GM19372 (cell line): Measurements from ENCODE around the gene CALHM2.
A peak's percentile ranks its signal among the peaks of the same experiment; 100 is the strongest.
"Not testable (repeated sequence)": the region's sequence is repeated elsewhere in the genome, so short reads cannot be mapped to it uniquely, and the experiment has no call there.

Experiments
- ATAC-seq: cut with Tn5 transposase; IDR thresholded peaks from one replicate; pipeline ENCODE4 v1.9.1; 2021; ENCODE audit warnings: mild to moderate bottlenecking, low read depth, moderate library complexity; ENCODE audit not compliant: unreplicated experiment

CALHM2 gene, protein sequence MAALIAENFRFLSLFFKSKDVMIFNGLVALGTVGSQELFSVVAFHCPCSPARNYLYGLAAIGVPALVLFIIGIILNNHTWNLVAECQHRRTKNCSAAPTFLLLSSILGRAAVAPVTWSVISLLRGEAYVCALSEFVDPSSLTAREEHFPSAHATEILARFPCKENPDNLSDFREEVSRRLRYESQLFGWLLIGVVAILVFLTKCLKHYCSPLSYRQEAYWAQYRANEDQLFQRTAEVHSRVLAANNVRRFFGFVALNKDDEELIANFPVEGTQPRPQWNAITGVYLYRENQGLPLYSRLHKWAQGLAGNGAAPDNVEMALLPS

DNA sequence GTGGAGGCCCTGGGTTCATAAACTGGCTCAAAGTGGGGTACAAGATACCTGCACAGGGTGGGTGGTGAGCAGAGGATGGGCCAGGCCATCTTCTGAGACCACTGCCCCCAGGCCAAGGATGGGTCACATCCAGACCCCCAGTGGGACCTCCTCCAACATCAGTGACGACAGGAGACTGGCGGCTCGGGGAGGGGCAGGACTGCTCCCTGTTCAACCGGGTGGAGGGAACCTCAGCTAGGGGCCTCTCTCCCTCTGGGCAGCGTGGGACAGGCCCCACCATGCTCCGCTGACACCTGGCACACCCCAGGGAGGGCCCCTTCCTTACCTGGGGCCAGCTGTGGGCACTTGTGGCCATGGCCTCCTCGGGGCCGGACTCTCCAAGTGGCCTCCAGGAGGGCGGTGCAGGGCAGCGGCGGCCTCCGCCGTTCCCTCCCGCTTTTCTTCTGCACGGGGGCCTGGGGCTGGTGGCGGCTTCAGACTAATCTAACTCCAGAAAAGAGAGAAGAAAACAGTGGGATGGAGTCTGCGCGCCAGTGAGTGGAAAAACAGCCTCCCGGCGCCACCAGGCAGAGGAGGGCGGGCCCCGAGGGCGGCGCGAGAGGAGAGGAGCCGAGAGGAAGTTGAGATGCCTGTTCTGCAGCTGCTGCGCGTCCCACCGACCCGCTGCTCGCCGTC is at the start of gene CALHM2:
TSS of gene CALHM2 (minus strand) at position 540 of the 675 bp plus-strand sequence. CDS start 2,429 bp downstream, outside the sequence.
- ATAC-seq = no peak

DNA sequence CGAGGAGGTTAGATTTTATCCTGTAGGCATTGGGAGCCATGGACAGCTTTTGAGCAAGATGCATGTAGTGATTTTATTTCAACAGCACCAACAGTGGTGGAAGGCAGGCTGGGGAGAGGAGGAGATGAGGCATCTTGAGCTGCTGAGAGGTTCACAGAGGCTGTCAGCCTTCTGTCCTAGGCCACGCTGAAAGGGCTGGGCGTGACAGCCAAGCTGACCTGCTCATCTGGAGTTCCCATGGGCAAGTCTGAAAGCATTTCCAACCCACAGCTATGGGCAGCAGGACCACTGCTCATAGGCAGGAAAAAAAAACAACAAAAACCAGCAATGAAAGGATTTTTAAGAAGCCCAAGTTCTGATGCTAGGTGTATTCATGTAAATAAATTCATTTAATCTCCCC is 49.0 kb upstream of the CALHM2 start:
- ATAC-seq = no peak

DNA sequence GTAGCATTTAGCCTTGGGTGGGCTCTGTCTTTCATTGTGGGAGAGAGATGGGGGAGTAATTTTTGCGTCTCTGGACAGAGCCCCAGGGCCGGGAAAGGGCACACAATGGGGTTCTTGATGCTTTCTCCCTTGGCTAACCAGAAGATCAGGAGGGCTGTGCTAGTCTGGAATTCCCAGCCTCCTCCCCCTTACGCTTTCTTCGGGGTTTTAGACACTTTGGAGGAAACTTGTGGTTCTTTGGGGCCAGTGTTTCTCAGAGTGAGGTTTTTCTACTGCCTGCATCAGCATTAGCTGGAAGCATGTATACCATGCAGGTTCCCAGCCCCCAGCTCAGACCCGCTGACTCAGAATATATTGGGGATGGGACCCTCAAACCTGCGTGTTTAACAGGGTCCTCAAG is 48.3 kb upstream of the CALHM2 start:
- ATAC-seq = no peak

DNA sequence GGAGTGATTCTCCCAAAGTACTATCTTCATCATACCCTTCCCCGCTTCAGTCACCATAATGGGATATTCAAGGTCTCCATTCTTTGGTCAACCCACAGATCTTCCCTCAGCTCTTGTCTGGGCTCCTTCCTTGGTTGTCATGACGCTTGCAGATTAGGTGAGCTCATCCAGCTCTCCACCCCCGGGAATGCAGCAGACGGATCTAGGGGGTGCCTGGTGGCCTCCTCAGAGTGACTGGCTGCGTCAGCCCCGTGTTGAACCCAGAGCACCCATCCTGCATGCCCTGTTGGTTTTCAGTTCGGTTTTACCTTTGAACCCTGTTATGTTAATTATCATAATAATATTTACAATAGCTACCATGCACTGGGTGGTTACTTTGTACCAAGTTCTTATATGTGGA is 47.7 kb upstream of the CALHM2 start:
- no peak for ATAC-seq

DNA sequence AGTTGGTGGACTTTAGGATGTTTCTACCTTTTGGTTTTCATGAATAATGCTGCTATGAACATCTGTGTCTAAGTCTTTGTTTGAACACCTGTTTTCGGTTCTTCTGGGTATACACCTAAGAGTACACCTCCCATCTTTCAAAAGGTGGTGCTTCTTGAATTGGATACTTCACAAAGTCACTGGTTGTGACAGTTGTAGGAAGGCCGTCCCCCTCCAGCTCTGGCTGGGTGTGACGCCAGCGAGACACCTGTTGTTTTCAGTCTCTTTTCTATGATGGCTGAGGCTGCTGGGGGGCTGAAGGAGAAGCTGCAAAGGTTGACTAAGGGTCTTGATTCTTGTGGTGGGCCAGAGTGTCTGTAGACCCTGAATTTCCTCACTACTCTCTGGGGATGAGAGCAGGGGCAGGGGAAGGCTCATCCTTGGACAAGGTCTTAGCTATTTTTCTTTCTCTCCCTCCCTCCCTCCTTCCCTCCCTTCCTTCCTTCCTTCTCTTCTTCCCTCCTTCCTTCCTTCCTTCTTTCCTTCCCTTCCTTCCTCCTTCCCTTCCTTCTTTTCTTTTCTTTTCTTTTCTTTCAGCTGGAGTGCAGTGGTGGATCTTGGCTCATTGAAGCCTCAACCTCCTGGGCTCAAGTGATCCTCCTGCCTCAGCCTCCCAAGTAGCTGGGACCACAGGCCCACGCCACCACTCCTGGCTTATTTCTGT is 46.9 kb upstream of the CALHM2 start:
- no peak for ATAC-seq

DNA sequence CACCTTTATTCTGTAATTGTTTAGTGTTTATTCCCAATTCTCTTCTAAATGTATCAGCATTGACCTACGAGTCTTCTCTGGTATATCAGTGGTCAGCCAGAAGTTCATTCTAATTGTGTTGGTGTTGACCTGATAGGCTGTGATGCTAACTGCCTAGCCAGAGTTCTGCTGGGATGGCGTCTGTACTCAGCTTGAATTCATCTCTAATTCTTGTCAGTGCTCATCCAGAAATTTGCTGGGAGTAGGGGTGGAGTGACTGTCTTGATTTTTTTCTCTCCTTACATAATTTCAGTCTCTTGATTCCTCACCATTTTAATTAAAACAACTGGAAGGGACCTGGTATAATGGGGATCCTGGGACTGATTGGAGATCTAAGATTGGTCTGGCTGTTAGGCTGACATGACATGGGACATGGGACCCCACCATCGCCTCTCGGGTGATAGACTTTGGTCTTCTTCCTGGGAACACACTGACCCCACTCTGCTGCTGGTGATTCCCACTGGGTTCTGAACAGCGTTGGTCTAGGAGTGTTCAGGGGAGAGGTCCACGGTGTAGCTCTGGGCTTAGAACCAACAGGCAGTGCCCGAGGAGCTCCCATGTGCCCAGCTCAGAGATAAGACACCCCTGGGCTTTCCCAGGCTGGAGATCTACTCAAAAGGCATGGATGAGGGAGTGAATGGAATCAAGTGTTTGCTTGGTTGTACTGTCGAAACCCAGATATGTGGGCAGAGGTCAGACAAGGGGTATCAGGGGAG is 45.2 kb upstream of the CALHM2 start:
- ATAC-seq = no peak

DNA sequence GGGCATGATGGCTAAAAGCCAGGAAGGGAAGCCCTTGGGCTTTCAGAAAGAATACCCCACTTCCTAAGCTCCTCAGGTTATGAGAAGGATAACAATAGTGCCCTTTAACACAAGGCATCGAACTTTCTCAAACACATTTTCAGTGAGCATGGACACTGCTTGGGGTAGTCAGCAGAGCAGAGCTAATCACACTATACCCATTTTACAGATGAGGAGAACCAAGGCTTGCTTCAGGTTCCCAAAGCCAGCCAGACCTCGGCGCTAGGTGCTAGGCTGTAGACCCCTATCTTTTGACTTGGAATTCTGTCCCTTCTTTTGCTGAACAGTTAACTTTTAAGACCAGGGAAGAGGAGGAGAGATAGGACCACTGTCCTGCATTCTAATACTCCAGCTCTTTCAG is 43.2 kb upstream of the CALHM2 start:
- ATAC-seq = no peak

DNA sequence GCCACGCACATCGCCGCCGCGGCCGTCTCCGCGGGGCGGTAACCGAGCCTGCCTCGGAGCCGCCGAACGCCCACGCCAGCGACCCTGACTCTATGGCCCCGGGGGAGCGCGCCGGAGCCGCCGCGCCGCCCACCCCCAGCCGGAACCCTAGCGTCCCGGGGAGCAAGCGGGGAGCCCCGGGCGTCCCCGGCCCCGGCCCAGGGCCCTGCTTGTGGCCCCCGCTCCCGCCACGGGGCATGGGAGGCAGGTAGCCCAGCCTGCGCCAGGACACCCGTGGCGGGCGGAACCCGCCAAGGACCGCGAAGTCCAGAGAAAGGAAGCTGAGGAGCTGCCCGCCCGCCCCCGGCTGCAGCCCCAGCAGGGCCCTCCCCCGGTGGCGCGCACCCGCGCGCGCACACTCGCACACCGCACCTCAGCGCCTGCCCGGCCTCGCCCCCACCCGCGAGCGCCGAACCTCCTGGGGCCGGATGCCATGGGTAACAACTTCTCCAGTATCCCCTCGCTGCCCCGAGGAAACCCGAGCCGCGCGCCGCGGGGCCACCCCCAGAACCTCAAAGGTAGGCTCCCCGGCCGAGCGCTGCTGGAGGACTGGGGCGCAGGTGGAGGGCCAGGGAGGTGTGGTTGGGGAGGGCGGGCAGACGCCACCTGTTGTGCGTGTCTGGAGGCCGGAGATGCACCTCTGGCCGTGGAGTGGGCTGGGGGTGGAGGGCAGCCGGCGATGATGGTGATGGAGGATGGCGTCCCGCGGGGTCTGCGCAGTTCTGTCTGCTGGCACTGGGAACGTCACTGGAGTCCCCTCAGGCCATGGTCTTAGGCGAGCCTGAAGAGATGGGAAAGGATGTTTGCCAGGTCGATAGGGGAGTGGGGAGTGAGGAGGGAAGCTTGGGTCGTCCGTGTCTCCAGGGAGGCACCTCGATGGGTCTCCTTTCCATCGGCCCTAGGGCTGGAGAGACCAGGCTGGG is 42.0 kb upstream of the CALHM2 start:
- ATAC-seq = no peak

DNA sequence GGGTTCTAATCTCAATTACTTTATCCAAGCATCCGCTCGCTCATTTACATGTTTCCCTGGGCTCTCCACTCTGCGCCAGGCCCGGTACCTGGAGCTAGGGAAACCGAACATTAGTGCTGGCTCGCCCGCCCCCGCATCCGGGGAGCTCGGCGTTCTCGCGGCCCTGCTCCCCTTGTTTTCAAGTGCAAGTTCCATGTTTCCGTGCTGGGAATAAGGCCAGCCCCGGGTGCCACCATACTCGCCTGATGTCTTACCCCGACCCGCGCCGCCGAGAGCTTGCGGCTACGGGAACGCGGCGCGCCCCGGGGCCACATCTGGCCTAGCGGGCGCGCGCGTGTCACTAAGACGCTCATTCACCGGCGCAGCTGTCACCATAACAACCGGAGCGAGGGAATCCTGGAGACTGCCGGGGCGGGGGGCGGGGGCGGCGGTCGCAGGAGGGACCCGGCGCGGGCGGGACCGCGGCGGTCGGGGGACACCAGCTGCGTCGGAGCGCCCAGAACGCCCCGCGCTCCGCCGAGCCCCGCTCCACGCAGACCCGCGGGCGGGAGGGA is 41.3 kb upstream of the CALHM2 start, which contains the start of gene NEURL1:
TSS of gene NEURL1 (plus strand) at position 344 of the 554 bp plus-strand sequence. CDS start 683 bp downstream, outside the sequence.
- no peak for ATAC-seq

DNA sequence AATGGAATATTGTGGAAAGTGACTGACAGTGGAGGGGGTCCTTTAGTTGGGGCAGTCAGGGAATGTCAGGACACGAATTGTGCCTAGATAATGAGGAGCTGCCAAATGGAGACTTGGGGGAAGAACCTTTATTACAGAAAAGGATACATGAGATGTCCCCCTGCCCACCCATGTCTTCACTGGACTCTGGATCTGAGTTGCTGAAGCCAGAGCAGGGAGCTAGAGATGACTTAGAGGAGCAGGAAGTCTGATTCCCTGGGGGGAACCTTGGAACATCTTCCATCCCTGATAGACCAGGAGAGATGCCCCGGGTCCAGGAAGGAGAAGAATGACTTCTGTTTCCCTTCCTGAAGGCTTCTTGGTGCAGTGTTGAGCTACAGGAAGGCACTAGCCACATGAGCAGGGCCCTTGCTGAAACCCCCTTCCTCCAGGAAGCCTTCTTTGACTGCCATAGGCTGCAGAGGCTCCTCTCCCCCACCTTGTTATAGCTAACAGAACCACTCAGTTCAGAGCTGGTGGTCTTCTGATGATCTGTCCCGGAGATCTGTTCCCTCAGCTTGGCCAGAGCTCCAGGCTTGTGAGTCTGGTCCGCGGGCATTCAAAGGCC is 40.6 kb upstream of the CALHM2 start:
- ATAC-seq = no peak

DNA sequence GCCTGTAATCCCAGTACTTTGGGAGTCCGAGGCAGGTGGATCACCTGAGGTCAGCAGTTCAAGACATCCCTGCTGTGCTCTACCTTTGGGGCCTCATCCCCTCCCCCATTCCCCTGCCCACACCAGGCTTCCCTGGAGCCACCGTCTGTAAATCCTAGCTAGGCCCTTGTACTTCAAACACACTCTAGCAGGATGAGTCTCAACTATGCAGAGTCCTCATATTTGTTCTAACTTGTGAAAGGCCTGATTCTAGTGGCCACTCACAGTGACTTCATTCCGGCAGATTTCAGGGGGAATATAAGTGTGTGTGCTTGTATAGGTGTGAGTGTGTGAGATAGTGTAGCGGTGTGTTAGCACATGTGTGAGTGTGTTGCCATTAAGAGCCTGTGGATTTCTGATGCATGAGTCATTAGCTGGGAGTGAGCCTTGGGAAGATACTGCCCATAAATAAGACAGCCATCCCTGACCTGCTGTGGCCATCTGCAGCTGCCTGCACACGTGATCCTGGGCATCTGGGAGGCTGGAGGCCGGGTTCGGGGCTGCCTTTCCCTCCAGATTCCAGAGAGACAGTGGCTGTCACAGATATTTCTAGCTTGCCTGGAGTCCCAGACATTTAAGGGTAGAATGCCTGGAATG is 39.7 kb upstream of the CALHM2 start:
- no peak for ATAC-seq

DNA sequence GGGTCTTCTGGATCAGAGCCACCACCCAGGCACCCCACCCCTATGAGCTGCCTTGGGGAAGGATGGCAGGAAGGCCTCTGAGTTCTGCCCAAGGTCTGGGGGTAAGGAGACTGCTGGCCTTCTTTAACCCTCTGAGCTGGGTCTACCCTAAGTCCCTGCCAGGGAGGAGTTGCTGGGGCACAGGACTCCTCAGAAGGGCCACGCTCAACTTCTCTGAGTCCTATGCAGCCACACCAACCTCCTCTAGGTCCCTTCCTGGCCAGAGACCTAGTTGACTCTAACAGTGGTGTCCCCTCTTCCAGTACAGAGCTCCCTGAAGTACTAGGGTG is 38.8 kb upstream of the CALHM2 start:
- peak; percentile 14 for ATAC-seq

DNA sequence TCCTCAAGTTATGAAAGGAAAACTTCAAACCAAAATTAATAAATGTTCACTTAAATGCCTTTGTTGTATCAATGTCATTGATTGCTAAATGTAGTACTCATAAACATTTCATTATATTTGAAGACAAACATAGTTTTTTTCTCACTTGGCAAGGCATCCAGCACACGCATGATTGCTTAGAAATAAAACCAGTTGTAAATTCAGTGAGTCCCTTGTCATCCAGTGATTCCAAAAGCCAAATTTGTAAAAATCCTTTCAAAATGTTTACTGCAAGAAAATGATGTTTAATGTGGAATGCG is 35.2 kb upstream of the CALHM2 start:
- no peak for ATAC-seq

DNA sequence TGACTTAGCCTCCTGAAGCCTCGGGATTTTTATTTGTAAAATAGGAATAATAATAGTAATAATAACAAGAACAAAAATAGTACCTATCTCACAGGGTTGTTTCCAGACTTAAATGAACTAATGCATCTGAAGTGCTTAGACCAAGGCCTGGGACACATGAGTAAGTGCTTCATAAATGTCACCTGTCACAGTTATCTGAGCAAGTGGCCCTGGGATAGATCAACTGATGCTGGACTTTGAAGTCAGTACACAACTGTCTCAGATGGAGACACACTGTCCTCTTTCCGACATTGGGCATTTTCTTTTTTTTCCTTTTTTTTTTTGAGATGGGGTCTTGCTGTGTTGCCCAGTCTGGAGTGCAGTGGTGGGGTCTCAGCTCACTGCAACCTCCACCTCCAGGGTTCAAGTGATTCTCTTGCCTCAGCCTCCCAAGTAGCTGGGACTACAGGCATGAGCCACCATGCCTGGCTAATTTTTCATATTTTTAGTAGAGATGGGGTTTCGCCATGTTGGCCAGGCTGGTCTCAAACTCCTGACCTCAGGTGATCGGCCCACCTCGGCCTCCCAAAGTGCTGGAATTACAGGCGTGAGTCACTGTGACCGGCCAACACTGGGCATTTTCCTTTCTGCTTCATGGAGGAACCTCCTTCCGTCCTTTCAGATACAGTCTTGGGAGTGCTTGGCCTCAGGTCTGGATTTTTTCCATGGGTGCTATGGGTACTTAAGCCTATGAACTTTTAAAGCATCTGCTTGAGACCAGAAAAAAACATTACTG is 34.7 kb upstream of the CALHM2 start:
- not testable (repeated sequence) for ATAC-seq

DNA sequence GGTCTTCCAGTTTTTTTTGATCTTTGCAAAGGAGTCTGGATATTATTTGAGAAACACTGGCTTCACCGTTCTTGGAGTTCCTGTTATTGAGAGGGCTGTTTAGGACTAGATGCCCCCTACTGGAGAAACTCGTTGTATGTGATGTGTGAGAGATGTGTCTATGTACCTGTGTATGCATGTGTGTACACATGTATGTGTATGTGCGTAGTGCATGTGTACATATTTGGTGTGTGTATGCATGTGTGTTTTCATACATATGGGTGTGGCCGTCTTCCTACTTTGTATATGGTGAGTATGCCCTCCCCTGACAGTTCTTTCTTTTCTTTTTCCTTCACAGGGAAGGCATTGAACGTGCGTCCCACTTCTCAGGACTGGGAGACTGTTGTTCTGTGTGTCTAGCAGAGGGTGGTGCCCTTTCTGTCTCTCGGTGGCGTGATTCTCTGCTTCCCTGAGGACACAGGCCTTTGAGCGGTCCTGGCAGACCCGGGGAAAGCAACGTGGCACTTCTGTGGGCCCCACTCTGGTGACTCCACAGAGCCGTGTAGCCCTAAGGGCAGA is 29.9 kb upstream of the CALHM2 start:
- no peak for ATAC-seq

DNA sequence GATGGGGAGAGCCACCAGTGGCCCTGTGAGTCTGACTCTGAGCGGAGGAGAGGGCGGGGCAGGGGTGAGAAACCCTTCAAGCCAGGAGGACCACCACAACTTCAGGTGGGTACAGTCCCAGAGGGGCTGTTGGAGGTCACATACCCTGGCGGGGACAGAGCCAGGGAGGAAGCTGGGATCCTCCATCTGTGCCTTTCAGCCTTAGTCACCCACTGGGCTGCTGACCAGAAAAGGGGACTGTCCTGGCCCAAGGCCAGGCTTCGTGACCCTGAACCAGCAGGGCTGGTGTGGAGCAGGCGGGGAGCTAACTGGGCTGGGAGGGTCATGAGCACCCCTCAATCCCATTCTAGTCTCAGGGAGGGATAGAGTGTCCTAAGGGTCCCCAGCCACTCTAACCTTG is 28.4 kb upstream of the CALHM2 start:
- ATAC-seq = no peak

DNA sequence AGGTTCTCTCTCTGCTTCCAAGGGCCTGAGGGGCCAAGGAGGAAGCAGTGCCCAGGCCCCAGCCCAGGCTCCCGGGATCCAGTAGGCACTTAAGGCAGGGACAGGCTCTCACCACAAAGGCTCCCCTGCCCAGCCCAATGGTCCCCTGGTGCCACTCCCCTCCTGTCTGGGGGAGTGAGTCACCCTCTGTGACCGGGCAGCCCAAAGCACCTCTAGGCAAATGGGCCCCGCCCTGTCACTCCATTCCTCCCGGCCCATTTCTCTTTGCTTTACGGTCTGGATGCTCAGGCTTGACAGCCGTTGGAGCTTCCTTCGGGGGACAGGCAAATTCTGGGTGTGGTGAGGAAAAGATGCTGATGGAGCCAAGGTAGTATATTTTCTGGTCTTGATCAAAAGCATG is 27.0 kb upstream of the CALHM2 start, which contains the start of gene CALHM3:
TSS of gene CALHM3 (minus strand) at position 106 of the 400 bp plus-strand sequence. CDS start 208 bp downstream, outside the sequence.
- ATAC-seq = no peak

DNA sequence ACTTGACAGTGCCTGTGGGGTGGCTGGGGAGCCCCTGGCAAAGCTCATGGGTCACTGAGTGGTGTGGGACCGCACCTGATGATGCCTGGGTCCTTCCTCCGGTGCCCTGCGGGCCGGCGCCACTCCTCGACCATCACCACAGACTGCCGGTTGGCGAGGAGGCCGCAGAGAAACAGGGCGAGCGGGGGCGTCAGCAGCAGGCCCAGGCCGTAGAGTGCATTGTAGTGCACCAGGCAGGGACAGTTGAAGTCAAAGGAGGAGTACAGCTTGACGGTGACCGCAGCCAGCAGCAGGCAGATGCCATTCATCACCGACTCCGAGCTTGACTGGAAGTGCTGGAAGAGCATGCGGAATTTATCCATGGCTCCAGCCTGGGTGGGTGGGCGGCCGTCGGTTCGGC is 26.5 kb upstream of the CALHM2 start:
- no peak for ATAC-seq
